Measurements from ENCODE around the gene RFX6. TPM values are rescaled to one million over a fixed set of nuclear protein-coding genes. Genes with fewer than 3 reads are reported as not detected.

The RFX6 gene
- total and polyA plus RNA-seq, 2 donors (not counting 1 experiment from before 2014, with no cell fraction given) = not detected

- Histone ChIP-seq H3K27me3 (replicated peaks in 1 of 4; ENCODE audit: control extremely low read depth in 1 of 4, control insufficient read depth in 3 of 4, insufficient read depth in 4 of 4, low read length in 3 of 4) (no peaks in the 10 kb centered on the region), H3K9ac (ENCODE audit: low read length) (no peak overlapping the region), H3K9me3 (ENCODE audit: control extremely low read depth in 1 of 3, control insufficient read depth in 2 of 3, insufficient read depth in 1 of 3, low read length in 2 of 3) (no peaks in the 10 kb centered on the region), H3K79me2 (ENCODE audit: control insufficient read depth, insufficient read depth, low read length) (no peaks in the 10 kb centered on the region), H3K4me3 (ENCODE audit: control extremely low read depth in 1 of 5, extremely low read depth in 1 of 5, insufficient read depth in 1 of 5, low read depth in 2 of 5, low read length in 4 of 5) (no peak overlapping the region), H2AFZ (ENCODE audit: insufficient read depth, low read depth, low read length, poor library complexity, severe bottlenecking) (no peak overlapping the region), H4K20me1 (ENCODE audit: control insufficient read depth, insufficient read depth, low read length, poor library complexity, severe bottlenecking) (no peaks in the 10 kb centered on the region), H3K4me1 (ENCODE audit: control insufficient read depth in 2 of 2, insufficient read depth in 2 of 2, low read length in 2 of 2) (no peaks in the 10 kb centered on the region), H3K27ac (ENCODE audit: low read length in 2 of 2) (no peak overlapping the region), H3K36me3 (replicated peaks in 1 of 2; ENCODE audit: control extremely low read depth in 1 of 2, control insufficient read depth in 1 of 2, extremely low read depth in 1 of 2, insufficient read depth in 2 of 2, low read length in 1 of 2) (no peaks in the 10 kb centered on the region), H3K4me2 (replicated peaks; ENCODE audit: low read depth, low read length, poor library complexity, severe bottlenecking) (no peak overlapping the region)
- TF ChIP-seq EZH2 (IDR thresholded peaks at IDR 0.05; ENCODE audit: borderline replicate concordance, insufficient read depth, low read depth, low read length, poor library complexity, severe bottlenecking) = no peak
- no peak for TF ChIP-seq CTCF (IDR thresholded peaks at IDR 0.05)
- no peaks in the 10 kb centered on the region for H3K9me3 Mint-ChIP-seq (ENCODE audit: insufficient read depth)
- WGBS (ENCODE audit: insufficient coverage) = 100% methylated on average over 1 of the region's 3 CpGs
- ChIA-PET CTCF (no interaction called here), POLR2A (no interaction called here)
- H3K4me3 Mint-ChIP-seq = no peak overlapping the region
- H3K27ac Mint-ChIP-seq = no peak overlapping the region
- peaks cover 4% of the 10 kb centered on the region for H3K27me3 Mint-ChIP-seq
- no peaks in the 10 kb centered on the region for H3K4me1 Mint-ChIP-seq
- intact Hi-C loops (cut with micrococcal nuclease) = no loop called here
- DNase-seq (no peak), ATAC-seq (ENCODE audit: low read depth) (no peak)
These were observed 7.5 kb downstream of the RFX6 start for GRCh38 chr6:116884530-116884929.

GRCh38 chr6:116887168-116887567 is 10.1 kb downstream of the RFX6 start:
- 72% methylated on average over 2 of the region's 3 CpGs for WGBS (ENCODE audit: insufficient coverage)
- no peaks in the 10 kb centered on the region for H3K36me3 ChIP-seq (replicated peaks in 1 of 2; ENCODE audit: control extremely low read depth in 1 of 2, control insufficient read depth in 1 of 2, extremely low read depth in 1 of 2, insufficient read depth in 2 of 2, low read length in 1 of 2)
- ATAC-seq (ENCODE audit: low read depth) (no peak), DNase-seq (no peak)
- no peak overlapping the region for H3K9ac ChIP-seq (ENCODE audit: low read length)
- no peaks in the 10 kb centered on the region for H3K79me2 ChIP-seq (ENCODE audit: control insufficient read depth, insufficient read depth, low read length)
- intact Hi-C loops (cut with micrococcal nuclease) = no loop called here
- TF ChIP-seq EZH2 (IDR thresholded peaks at IDR 0.05; ENCODE audit: borderline replicate concordance, insufficient read depth, low read depth, low read length, poor library complexity, severe bottlenecking) = no peak
- no peak for TF ChIP-seq CTCF (IDR thresholded peaks at IDR 0.05)
- CTCF ChIA-PET = no interaction called here
- Mint-ChIP-seq H3K4me3 (no peak overlapping the region), H3K27ac (no peak overlapping the region), H3K9me3 (ENCODE audit: insufficient read depth) (no peaks in the 10 kb centered on the region), H3K4me1 (no peaks in the 10 kb centered on the region), H3K27me3 (no peaks in the 10 kb centered on the region)
- H3K27me3 ChIP-seq (replicated peaks in 1 of 4; ENCODE audit: control extremely low read depth in 1 of 4, control insufficient read depth in 3 of 4, insufficient read depth in 4 of 4, low read length in 3 of 4) = no peaks in the 10 kb centered on the region
- POLR2A ChIA-PET = no interaction called here
- H3K9me3 ChIP-seq (ENCODE audit: control extremely low read depth in 1 of 3, control insufficient read depth in 2 of 3, insufficient read depth in 1 of 3, low read length in 2 of 3) = no peaks in the 10 kb centered on the region
- no peak overlapping the region for H2AFZ ChIP-seq (ENCODE audit: insufficient read depth, low read depth, low read length, poor library complexity, severe bottlenecking)
- no peak overlapping the region for H3K4me3 ChIP-seq (ENCODE audit: control extremely low read depth in 1 of 5, extremely low read depth in 1 of 5, insufficient read depth in 1 of 5, low read depth in 2 of 5, low read length in 4 of 5)
- H4K20me1 ChIP-seq (ENCODE audit: control insufficient read depth, insufficient read depth, low read length, poor library complexity, severe bottlenecking) = no peaks in the 10 kb centered on the region
- no peak overlapping the region for H3K27ac ChIP-seq (ENCODE audit: low read length in 2 of 2)
- H3K4me1 ChIP-seq (ENCODE audit: control insufficient read depth in 2 of 2, insufficient read depth in 2 of 2, low read length in 2 of 2) = no peaks in the 10 kb centered on the region
- H3K4me2 ChIP-seq (replicated peaks; ENCODE audit: low read depth, low read length, poor library complexity, severe bottlenecking) = no peak overlapping the region

All from B cell (primary cell).